Endothelial cell of umbilical vein (primary cell): ENCODE measurements around the gene HINT2. TPM values are rescaled to one million over a fixed set of nuclear protein-coding genes. Genes with fewer than 3 reads are reported as not detected.

Experiments used
- BruUV-seq: library from RNA; stranded (reverse); fragments of 400-500 nt; replicated peaks from 2 replicates; lab custom pipeline; 2021; lab: Mats Ljungman, UMichigan
- CTCF ChIA-PET: fragments of 300-600, 350-600 bp; sonication (Branson Sonifier 250); formaldehyde crosslinking; loops from one replicate; lab custom pipeline; 2021; ENCODE audit warnings: antibody characterized with exemption, inconsistent platforms; lab: Charles Lee
- POLR2A ChIA-PET: fragments of 300-600, 350-600 bp; sonication (Branson Sonifier 250); formaldehyde crosslinking; loops from one replicate; lab custom pipeline; 2021; ENCODE audit warnings: antibody characterized with exemption, inconsistent platforms; lab: Charles Lee
- DNase-seq: peaks from one replicate; pipeline ENCODE4 v3.0.0-alpha.2; 2011; ENCODE audit warnings: low read depth, low spot score
- FAIRE-seq: peaks from 2 replicates; lab custom pipeline; 2011; peaks lifted over from hg19 to GRCh38; lab: Jason Lieb, UNC
- H2AFZ ChIP-seq: 2 replicates; pipeline ENCODE4 v1.6.0; 2012; ENCODE audit warnings: low read depth, low read length, control low read depth, inconsistent platforms
- H3K27ac ChIP-seq: 2 replicates; pipeline ENCODE4 v1.5.1; 2011; ENCODE audit warnings: low read depth, mild to moderate bottlenecking, control low read depth, low read length, moderate library complexity; ENCODE audit not compliant: insufficient read depth
- H3K27me3 ChIP-seq, 2 experiments: 2 replicates each; pipeline versions ENCODE4 v1.6.0 to v1.6.1; 2011; ENCODE audit warnings: low read length in 2 of 2, mixed read lengths in 1 of 2; ENCODE audit not compliant: control insufficient read depth in 2 of 2, insufficient read depth in 2 of 2
- H3K36me3 ChIP-seq, 2 experiments: 2 replicates in 1 of 2; 3 replicates in 1 of 2; pipeline ENCODE4 v1.5.1; 2011; ENCODE audit warnings: low read length in 2 of 2, mild to moderate bottlenecking in 1 of 2, moderate library complexity in 1 of 2; ENCODE audit not compliant: control insufficient read depth in 2 of 2, insufficient read depth in 2 of 2; ENCODE audit errors: extremely low read depth in 1 of 2
- H3K4me1 ChIP-seq: 3 replicates; pipeline ENCODE4 v1.5.1; 2011; ENCODE audit warnings: mild to moderate bottlenecking, low read length; ENCODE audit not compliant: control insufficient read depth, insufficient read depth; ENCODE audit errors: extremely low read depth
- H3K4me2 ChIP-seq: 2 replicates; pipeline ENCODE4 v1.6.1; 2011; ENCODE audit warnings: low read length, control low read depth, mixed read lengths; ENCODE audit not compliant: insufficient read depth
- H3K4me3 ChIP-seq, 3 experiments: fragments of 200-600 bp in 1 of 3; sonication (generic), shearing (Covaris generic) in 1 of 3; replicated peaks in 1 of 3; 2 replicates each; pipeline ENCODE4 v1.5.1; 2011 to 2016; ENCODE audit warnings: control low read depth in 3 of 3, low read length in 3 of 3, mild to moderate bottlenecking in 2 of 3, inconsistent platforms in 1 of 3, low read depth in 1 of 3, moderate library complexity in 1 of 3; ENCODE audit not compliant: insufficient read depth in 1 of 3
- H3K79me2 ChIP-seq: 2 replicates; pipeline ENCODE4 v1.6.0; 2012; ENCODE audit warnings: low read length, inconsistent platforms; ENCODE audit not compliant: control insufficient read depth, insufficient read depth
- H3K9ac ChIP-seq: replicated peaks from 2 replicates; pipeline ENCODE3; 2011; ENCODE audit warnings: low read length, control low read depth; ENCODE audit not compliant: insufficient read depth; ENCODE audit errors: extremely low read depth
- H3K9me1 ChIP-seq: replicated peaks from 3 replicates; pipeline ENCODE4 v1.6.0; 2011; ENCODE audit warnings: mild to moderate bottlenecking, low read length; ENCODE audit not compliant: control insufficient read depth, insufficient read depth; ENCODE audit errors: extremely low read depth
- H3K9me3 ChIP-seq: replicated peaks from 2 replicates; pipeline ENCODE4 v1.5.1; 2012; ENCODE audit warnings: low read length, inconsistent platforms; ENCODE audit not compliant: control insufficient read depth, insufficient read depth
- H4K20me1 ChIP-seq: replicated peaks from 2 replicates; pipeline ENCODE3; 2011; ENCODE audit warnings: mild to moderate bottlenecking, low read length; ENCODE audit not compliant: control insufficient read depth, insufficient read depth; ENCODE audit errors: extremely low read depth
- CTCF ChIP-seq, 2 donors: IDR thresholded peaks; 1 replicate in 1 of 2; 2 replicates in 1 of 2; pipeline ENCODE4 v1.5.1; 2011; ENCODE audit warnings: low read length in 2 of 2, mild to moderate bottlenecking in 2 of 2, moderate library complexity in 2 of 2, control low read depth in 1 of 2, inconsistent platforms in 1 of 2, low read depth in 1 of 2; ENCODE audit not compliant: insufficient read depth in 1 of 2; ENCODE audit errors: extremely low read depth in 1 of 2
- EZH2 ChIP-seq: IDR thresholded peaks from 2 replicates; pipeline ENCODE4 v1.6.1; 2012; ENCODE audit warnings: borderline replicate concordance, low read depth, mild to moderate bottlenecking, moderate library complexity, low read length, inconsistent platforms; ENCODE audit not compliant: severe bottlenecking
- FOS ChIP-seq: IDR thresholded peaks from 2 replicates; pipeline ENCODE4 v1.6.1; 2011; ENCODE audit warnings: mild to moderate bottlenecking, low read length, moderate library complexity, borderline replicate concordance; ENCODE audit not compliant: insufficient read depth
- GATA2 ChIP-seq: IDR thresholded peaks from 2 replicates; pipeline ENCODE4 v1.7.0; 2011; ENCODE audit warnings: low read depth, mild to moderate bottlenecking, moderate library complexity, mixed read lengths, low read length; ENCODE audit not compliant: insufficient read length, insufficient read depth
- JUN ChIP-seq: IDR thresholded peaks from 2 replicates; pipeline ENCODE4 v1.6.1; 2011; ENCODE audit warnings: borderline replicate concordance, low read depth; ENCODE audit not compliant: insufficient read length, insufficient read depth
- MAX ChIP-seq: IDR thresholded peaks from 2 replicates; pipeline ENCODE4 v1.6.1; 2011; ENCODE audit not compliant: insufficient read depth, insufficient read length
- MYC ChIP-seq: IDR thresholded peaks from one replicate; pipeline ENCODE4 v1.6.1; 2011; ENCODE audit warnings: mild to moderate bottlenecking, low read depth, low read length
- POLR2A ChIP-seq: IDR thresholded peaks from 2 replicates; pipeline ENCODE4 v1.6.1; 2012; ENCODE audit warnings: low read depth, mild to moderate bottlenecking, control low read depth, low read length
- POLR2AphosphoS5 ChIP-seq: IDR thresholded peaks from 2 replicates; pipeline ENCODE4 v1.6.1; 2012; ENCODE audit warnings: low read depth, mild to moderate bottlenecking, control low read depth, low read length, moderate library complexity; ENCODE audit not compliant: insufficient read depth
- dilution Hi-C: fragments of 300-500 bp; cut with MboI; formaldehyde crosslinking; loops from one replicate; pipeline ENCODE4 v1.15.0; 2019; ENCODE audit warnings: low sequenced_read_pairs; ENCODE audit not compliant: extremely low pct_ligation_motif_present
- intact Hi-C: fragments of 100-400 bp; cut with micrococcal nuclease; formaldehyde crosslinking; loops from one replicate; pipeline ENCODE4 v1.10.0; 2022
- polyA plus RNA-seq, 4 experiments: library from polyadenylated mRNA; depleted of rRNA in 3 of 4; stranded (reverse) in 3 of 4; unstranded in 1 of 4; fragments of >200 nt; gene quantifications; 2 replicates each; pipeline versions ENCODE4 v1.2.1 to v1.2.3, GENCODE V29; 2011 to 2012; ENCODE audit warnings: missing spikeins in 1 of 4
- total RNA-seq: library from RNA; stranded (reverse); gene quantifications from 2 replicates; pipeline ENCODE4 v1.2.3, GENCODE V29; 2021

HINT2 gene
- total and polyA plus RNA-seq, 2 donors (not counting 3 experiments of a cell fraction or from before 2014, with no cell fraction given), result 27.2 to 42.1 TPM

- Histone ChIP-seq H3K9me1 (no peaks in the 10 kb centered on the region), H3K36me3 (no peaks in the 10 kb centered on the region), H3K4me2 (no peak overlapping the region), H3K27ac (no peak overlapping the region), H3K9ac (no peak overlapping the region), H4K20me1 (no peaks in the 10 kb centered on the region), H3K79me2 (no peaks in the 10 kb centered on the region), H3K9me3 (no peaks in the 10 kb centered on the region), H3K4me1 (no peaks in the 10 kb centered on the region), H2AFZ (no peak overlapping the region), H3K4me3 (no peak overlapping the region), H3K27me3 (peaks cover 0 to 2% of the 10 kb centered on the region in 2 experiments)
- dilution Hi-C loops, result no loop called here
- ChIA-PET POLR2A (no interaction called here), CTCF (interaction anchor here (1.0 to 2.6 kb wide), 2 partner anchors 30 to 84 kb away, joined by 4 to 10 read pairs; no protein-coding TSS in a partner anchor)
- no TSS peak for BruUV-seq
- no peak for TF ChIP-seq MAX
- TF ChIP-seq POLR2AphosphoS5, result no peak
- TF ChIP-seq CTCF (IDR thresholded peaks at IDR 0.05; ENCODE audit: extremely low read depth in 1 of 2, insufficient read depth in 1 of 2, low read depth in 1 of 2, low read length in 2 of 2), result no peak
- TF ChIP-seq POLR2A, result no peak
- no peak for TF ChIP-seq JUN
- no peak for TF ChIP-seq EZH2
- TF ChIP-seq MYC, result no peak
- TF ChIP-seq GATA2, result no peak
- no peak for TF ChIP-seq FOS
- no peak for DNase-seq
- FAIRE-seq, result no peak
- intact Hi-C loops, result no loop called here
Measured at GRCh38 chr9:35820076-35820475, 5.2 kb upstream of the HINT2 start.
